HFF-Myc (cell line): ENCODE results near the gene MICAL2.
A peak's percentile ranks its signal among the peaks of the same experiment; 100 is the strongest.

Experiments
- DNase-seq: peaks from one replicate; pipeline ENCODE4 v3.0.0-alpha.2; 2011; ENCODE audit warnings: low read depth; ENCODE audit errors: extremely low read depth
- H3K4me3 ChIP-seq: replicated peaks from 2 replicates; pipeline ENCODE4 v1.5.1; 2011; ENCODE audit warnings: low read depth, mild to moderate bottlenecking, control low read depth, low read length
- CTCF ChIP-seq: IDR thresholded peaks from 2 replicates; pipeline ENCODE4 v1.5.1; 2012; ENCODE audit warnings: mild to moderate bottlenecking, low read depth, low read length, control low read depth; ENCODE audit errors: missing control alignments

The MICAL2 gene

GRCh38 chr11:12159351-12160099 lies 49.1 kb downstream of the MICAL2 start:
- H3K4me3 ChIP-seq = no peak overlapping the region
- no peak for TF ChIP-seq CTCF
- peak; percentile 56 for DNase-seq

DNA sequence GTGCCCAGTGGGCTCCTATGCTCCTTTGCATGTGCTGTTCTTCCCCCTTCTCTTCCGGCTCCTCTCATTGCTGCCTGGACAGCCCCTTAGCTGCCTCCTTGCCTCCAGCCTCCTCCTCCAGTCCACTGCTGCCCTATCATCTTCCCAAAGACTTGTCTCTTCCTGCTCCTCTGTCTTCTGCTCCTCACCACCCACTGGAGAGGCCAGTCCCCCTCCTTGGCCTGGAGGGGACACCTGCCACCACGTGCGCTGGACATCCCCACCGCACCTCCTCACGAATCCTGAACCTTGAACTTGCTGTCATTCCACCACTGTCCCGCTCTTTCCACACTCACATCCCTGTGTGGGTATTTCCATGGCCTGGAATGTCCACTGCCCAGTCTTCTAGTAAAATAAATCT lies 49.8 kb downstream of the MICAL2 start:
- no peak for DNase-seq
- no peak for TF ChIP-seq CTCF
- no peak overlapping the region for H3K4me3 ChIP-seq

DNA sequence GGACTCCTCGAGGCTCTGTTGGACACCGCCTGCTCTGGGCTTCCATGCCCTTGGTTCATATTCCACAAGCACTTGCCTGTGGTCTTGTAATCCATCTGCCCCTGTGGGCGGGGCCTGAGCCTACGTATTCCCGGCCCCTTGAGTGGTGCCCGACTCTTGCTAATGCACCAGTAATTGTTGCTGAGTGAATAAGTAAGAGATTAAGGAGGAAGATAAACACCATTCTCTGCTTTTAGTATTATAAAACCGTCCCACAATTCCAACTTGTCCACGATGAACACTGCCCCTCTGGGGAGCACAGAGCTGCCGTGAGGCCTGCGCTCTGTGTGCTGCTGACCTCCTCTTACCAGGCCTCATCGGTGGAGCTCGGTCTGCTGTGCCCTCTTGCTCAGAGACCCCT lies 50.3 kb downstream of the MICAL2 start:
- no peak for TF ChIP-seq CTCF
- H3K4me3 ChIP-seq = no peak overlapping the region
- DNase-seq = no peak

GRCh38 chr11:12161137-12161536 lies 50.7 kb downstream of the MICAL2 start:
- no peak for TF ChIP-seq CTCF
- DNase-seq = no peak
- H3K4me3 ChIP-seq = no peak overlapping the region

- TF ChIP-seq CTCF = no peak
- no peak overlapping the region for H3K4me3 ChIP-seq
- no peak for DNase-seq
Measured at GRCh38 chr11:12161603-12162350, 51.4 kb downstream of the MICAL2 start.

DNA sequence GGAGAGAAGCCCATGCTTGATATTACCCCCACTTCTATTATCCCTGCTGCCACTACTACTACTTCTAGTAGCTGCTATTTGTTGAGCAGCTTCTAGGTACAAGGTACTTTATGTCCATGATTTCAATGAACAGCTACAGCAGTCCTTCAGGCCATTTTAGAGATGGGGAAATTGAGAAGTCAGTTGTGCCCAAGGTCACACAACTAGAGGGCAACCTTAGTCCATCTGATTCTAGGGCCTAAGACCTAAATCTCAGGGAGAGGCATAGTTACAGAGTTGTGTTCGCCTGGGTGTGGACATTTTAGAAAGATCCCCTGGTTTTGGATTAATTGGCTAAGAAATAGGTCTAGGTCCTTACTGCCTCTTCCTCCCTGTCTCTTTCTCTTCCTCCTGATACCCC lies 52.3 kb downstream of the MICAL2 start:
- no peak for DNase-seq
- TF ChIP-seq CTCF = no peak
- no peak overlapping the region for H3K4me3 ChIP-seq
